Hematopoietic multipotent progenitor cell (in vitro differentiated cells): ENCODE data around the gene IQCH. TPM values are rescaled to one million over a fixed set of nuclear protein-coding genes. Genes with fewer than 3 reads are reported as not detected.

Source experiments
- DNase-seq, 3 donors: peaks; one replicate each; pipeline ENCODE4 v3.0.0-alpha.2; 2011 to 2015; ENCODE audit warnings: low read depth in 2 of 3, low spot score in 2 of 3
- total RNA-seq: library from RNA; depleted of rRNA; stranded (reverse); fragments of >200 nt; gene quantifications from one replicate; pipeline ENCODE4 v1.2.3, GENCODE V29; 2012

The IQCH gene
- total RNA-seq, 1 donor: 2.7 TPM

GRCh38 chr15:67480741-67481140 lies 226.2 kb downstream of the IQCH start:
- no peak for DNase-seq

DNA sequence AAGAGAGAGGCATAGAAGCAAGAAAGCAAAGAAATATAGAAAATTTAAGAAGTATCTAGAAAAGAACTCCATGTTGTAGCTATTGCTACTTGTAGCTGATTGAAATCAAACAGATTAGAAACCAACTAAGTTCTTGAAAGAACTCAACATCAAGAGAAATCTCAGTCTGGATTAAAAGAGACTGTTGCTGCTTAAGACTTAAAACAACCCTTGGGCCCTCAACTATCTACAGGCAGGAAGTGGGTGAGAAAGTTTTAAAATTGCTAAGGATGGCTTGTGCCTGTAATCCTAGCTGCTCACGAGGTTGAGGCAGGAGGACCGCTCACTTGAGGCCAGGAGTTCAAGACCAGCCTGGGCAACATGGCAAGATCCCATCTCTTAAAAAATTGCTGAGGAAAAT lies 227.1 kb downstream of the IQCH start:
- no peak for DNase-seq

DNA sequence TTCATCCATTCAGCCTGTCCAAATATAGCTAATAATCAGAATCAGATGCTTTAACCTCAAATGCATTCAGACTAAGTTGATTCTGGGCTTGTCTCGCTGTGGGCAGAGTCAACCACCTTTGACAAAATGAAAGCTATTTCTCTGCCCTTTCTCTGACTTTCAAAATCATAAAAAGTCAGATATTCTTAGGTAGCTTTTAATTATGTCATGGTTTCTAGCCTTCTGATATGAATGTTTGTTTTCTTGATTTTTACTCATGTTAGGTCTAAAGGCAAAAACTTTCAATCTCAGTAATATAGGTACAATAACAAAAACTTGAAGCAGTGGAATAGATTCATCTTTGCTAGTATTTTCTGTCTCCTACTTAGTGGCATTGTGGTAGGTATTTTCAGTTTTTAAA lies 241.0 kb downstream of the IQCH start:
- DNase-seq: no peak

DNA sequence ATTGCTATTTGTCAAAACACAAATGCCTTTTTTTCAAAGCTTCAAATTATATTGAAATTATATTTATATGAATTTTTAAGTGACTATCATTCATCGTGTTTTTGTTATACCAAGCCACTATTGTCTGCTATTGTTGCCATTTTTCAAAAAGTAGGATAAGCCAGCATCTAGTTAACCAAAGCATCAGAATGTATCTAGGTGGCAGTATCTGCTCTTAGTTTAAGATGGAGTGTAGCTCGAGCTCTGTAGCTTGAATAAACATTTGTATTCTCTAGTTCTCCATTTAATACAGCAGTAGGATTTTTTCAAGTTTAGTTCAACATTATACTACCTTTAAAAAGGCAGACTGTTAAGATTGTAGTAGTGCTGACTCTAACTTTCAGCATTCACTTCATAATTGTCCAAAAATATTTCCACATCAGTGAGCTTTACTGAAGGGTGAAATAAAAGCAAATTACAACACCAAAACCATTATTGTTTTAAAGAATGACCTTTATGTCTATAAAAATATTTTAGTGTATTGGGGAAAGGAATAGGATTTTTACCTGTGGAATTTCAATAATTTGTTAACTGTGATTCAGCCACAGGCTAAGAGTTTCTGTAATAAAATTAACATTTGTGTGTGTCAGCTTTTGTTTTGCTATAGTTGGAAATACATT lies 246.7 kb downstream of the IQCH start:
- peak in 2 of 3 donors; percentile 18 to 64 for DNase-seq

DNA sequence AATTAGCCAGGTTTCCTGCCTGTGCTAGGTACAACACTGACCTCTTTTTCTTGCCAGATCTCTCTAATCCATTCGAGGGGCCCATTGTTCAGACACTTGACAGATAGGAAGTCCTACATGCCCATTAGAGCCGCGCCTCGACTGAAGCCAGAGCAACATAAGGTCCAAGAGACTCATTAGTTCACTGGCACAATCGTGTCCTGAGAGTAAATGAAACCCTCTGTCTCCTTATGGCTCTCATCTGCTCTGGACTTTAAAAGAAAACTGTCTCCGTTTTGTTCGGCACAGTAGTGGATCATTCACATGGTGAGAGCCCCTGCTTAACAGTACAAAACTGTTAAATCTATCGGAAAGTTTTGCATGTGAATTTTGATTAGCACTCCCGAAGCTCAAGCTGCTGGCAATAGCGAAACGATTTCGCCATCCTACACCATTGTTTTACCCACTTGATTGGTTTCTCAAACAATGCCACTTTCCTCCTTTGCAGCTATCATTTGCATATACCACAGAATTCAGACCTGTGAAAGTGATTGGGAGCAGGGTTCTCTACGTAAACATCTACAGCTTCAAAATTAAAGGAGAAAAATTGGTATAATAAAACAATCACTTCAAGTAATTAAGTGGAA lies 247.4 kb downstream of the IQCH start:
- DNase-seq: no peak

DNA sequence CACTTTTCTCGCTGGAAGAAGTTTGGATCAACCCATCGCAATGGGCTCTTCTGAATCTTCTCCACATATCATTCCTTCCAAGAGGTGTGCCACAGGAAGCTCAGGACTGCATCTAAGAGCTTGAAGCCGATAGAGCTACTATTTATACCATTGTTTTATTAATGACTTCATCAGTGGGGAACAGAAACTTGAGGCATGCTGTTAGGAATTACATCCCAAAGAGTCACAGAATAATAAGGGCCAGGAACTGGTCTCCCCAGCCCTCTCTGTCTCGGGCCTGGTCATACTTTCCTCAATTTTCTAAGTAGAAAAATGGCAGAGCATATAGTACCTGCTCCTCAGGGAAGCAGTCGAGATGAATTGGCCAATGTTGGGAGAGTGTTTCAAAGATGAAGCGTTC lies 249.5 kb downstream of the IQCH start:
- DNase-seq: no peak

DNA sequence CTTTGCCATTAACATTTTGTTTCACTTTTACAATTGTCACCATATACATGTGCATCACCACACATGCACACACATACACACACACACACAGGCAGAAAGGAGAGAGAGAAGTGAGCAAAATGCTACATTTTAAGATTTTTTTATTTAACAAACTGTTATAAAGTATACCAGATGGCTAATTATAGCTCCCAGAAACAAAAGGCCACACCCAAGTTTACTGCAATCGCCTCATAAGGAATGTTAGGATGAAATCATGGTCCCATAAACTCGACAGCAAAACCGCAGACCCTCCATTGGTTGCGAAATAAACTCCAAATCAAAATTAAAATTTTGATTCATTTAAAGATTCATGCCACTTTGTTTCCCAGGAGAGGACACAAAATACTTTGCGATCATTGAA lies 250.2 kb downstream of the IQCH start:
- no peak for DNase-seq

GRCh38 chr15:67505675-67506572 lies 251.3 kb downstream of the IQCH start:
- DNase-seq: no peak

GRCh38 chr15:67506775-67507747 lies 252.5 kb downstream of the IQCH start:
- no peak for DNase-seq

GRCh38 chr15:67508407-67508806 lies 253.8 kb downstream of the IQCH start:
- DNase-seq: no peak

- peak in 1 of 3 donors; percentile 3 for DNase-seq
Measured at GRCh38 chr15:67509918-67510317, 255.3 kb downstream of the IQCH start.

DNA sequence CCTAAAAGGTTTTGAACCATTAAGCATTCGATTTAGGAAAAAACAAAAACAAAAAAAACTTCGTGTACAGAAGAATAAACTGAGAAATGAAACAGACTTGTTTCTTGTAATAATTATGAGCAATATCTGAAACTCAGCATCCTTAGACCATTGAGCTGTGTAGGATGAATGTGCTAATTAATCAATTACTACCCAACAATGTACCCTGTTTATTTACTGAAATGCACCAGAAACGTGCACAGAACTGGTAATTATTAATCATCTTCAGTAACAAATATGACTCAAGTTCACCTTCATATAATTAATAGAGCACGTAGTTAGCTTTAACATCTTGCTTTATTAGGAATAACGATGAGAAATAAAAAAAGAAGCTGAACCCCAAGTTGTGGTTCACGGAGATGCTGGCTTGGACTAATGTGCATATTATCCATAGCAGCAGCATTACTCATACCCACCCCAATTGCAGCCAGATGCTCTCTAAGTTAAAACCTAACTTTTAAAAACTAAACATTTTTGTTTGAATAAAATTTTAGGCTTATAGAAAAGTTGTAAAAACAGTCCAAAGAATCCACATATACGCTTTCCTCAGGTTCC lies 256.1 kb downstream of the IQCH start:
- DNase-seq: no peak

DNA sequence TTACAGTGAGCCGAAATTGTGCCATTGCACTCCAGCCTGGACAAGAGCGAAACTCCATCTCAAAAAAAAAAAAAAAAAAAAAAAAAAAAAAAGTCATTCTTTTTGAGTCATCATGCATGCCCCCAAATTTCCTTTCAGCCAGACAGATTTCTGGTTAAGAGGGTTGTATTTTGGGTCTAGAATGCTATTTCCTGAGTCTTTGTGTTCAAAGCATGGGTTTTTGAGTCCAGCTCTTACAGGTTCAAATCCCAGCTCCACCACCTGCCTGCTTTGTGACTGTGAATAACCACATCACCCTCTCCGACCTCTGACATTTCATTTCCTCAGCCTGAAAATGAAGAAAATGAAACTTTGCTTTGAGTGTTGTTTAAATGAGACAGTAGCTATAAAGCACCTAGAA lies 257.0 kb downstream of the IQCH start:
- DNase-seq: no peak

DNA sequence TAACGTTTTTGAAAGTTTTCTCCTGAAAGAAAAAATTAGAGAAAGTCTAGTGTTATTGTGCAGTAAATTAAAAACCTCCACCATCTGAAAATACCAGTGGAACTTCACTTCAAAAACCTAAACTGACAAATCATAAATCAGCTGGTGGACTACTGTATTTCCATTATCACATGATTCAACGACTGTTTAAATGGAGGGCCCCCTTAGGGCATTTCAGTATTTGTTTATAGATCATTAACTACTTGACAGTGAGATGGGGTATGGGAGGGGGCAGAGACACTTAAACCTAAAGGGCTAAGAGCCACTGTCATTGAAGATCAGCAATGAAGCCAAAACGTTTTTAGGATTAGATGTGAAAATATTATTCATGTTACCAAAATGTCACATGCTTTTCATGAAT lies 257.6 kb downstream of the IQCH start:
- no peak for DNase-seq

GRCh38 chr15:67512933-67513714 lies 258.5 kb downstream of the IQCH start:
- DNase-seq: no peak

GRCh38 chr15:67515090-67515489 lies 260.5 kb downstream of the IQCH start:
- no peak for DNase-seq

DNA sequence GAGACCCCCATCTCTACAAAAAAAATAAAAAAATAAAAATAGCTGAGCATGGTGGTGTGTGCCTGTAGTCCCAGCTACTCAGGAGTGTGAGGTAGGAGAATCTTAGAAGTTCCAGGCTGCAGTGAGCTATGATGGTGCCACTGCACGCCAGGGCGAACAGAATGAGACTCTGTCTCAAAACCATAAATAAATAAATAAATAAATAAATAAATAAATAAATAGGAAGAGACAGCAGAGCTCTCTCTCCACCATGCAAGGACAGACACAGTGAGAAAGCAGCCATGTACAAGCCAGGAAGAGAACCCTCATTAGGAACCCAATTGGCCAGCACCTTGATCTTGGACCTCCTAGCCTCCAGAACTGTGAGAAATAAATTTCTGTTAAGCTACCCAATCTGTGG lies 261.0 kb downstream of the IQCH start:
- DNase-seq: no peak

GRCh38 chr15:67520321-67521028 lies 265.9 kb downstream of the IQCH start:
- peak in 2 of 3 donors; percentile 34 to 62 for DNase-seq
